CD4-positive, alpha-beta T cell (primary cell): ENCODE data around the gene CISTR. TPM values are rescaled to one million over a fixed set of nuclear protein-coding genes. Genes with fewer than 3 reads are reported as not detected.

ENCODE experiments used
- ATAC-seq: fragments of 200-7000 bp; cut with Tn5 transposase; one replicate; pipeline ENCODE4 v1.10.0; 2022; ENCODE audit warnings: mild to moderate bottlenecking; ENCODE audit not compliant: poor library complexity
- CTCF ChIA-PET: fragments of 350-600 bp; sonication (Branson Sonifier 250); formaldehyde crosslinking; loops from one replicate; lab custom pipeline; 2021; ENCODE audit warnings: antibody characterized with exemption, inconsistent platforms; lab: Charles Lee
- POLR2A ChIA-PET: fragments of 350-600 bp; sonication (Branson Sonifier 250); formaldehyde crosslinking; loops from one replicate; lab custom pipeline; 2021; ENCODE audit warnings: antibody characterized with exemption, inconsistent platforms; lab: Charles Lee
- DNase-seq, 14 experiments: peaks; one replicate each; pipeline ENCODE4 v3.0.0-alpha.2; 2013 to 2020; ENCODE audit warnings: mixed read lengths in 2 of 14
- H3K27ac ChIP-seq, 2 donors: one replicate each; pipeline versions ENCODE4 v1.5.1 to v1.7.0; 2013; ENCODE audit warnings: low read length in 2 of 2, low read depth in 1 of 2, mild to moderate bottlenecking in 1 of 2
- H3K27me3 ChIP-seq, 2 experiments: 1 replicate in 1 of 2; 2 replicates in 1 of 2; pipeline versions ENCODE4 v1.6.1 to v1.7.0; 2013; ENCODE audit warnings: low read length in 2 of 2, control low read depth in 1 of 2, mild to moderate bottlenecking in 1 of 2, moderate library complexity in 1 of 2; ENCODE audit not compliant: insufficient read depth in 2 of 2, control insufficient read depth in 1 of 2
- H3K36me3 ChIP-seq: one replicate; pipeline ENCODE4 v1.6.1; 2013; ENCODE audit warnings: low read length, control low read depth; ENCODE audit not compliant: insufficient read depth
- H3K4me1 ChIP-seq: one replicate; pipeline ENCODE4 v1.6.1; 2013; ENCODE audit warnings: low read length, control low read depth; ENCODE audit not compliant: insufficient read depth
- H3K4me3 ChIP-seq: one replicate; pipeline ENCODE4 v1.5.1; 2013; ENCODE audit warnings: mild to moderate bottlenecking, low read length, moderate library complexity
- H3K9me3 ChIP-seq, 2 experiments: 1 replicate in 1 of 2; 2 replicates in 1 of 2; pipeline versions ENCODE4 v1.6.1 to v1.7.0; 2013; ENCODE audit warnings: low read length in 2 of 2, mild to moderate bottlenecking in 2 of 2, control low read depth in 1 of 2, moderate library complexity in 1 of 2; ENCODE audit not compliant: control insufficient read depth in 1 of 2, insufficient read depth in 1 of 2
- H3K27ac Mint-ChIP-seq: one replicate; pipeline ENCODE4 v1.8.0; 2020; ENCODE audit warnings: mixed read lengths
- H3K27me3 Mint-ChIP-seq: one replicate; pipeline ENCODE4 v1.8.0; 2021; ENCODE audit warnings: mixed read lengths
- H3K36me3 Mint-ChIP-seq: one replicate; pipeline ENCODE4 v1.8.0; 2021; ENCODE audit warnings: low read depth, mixed read lengths
- H3K4me1 Mint-ChIP-seq: one replicate; pipeline ENCODE4 v1.8.0; 2021; ENCODE audit warnings: low read depth, mixed read lengths
- H3K4me3 Mint-ChIP-seq: one replicate; pipeline ENCODE4 v1.8.0; 2020; ENCODE audit warnings: mild to moderate bottlenecking, mixed read lengths
- H3K9me3 Mint-ChIP-seq: one replicate; pipeline ENCODE4 v1.8.0; 2020; ENCODE audit warnings: mixed read lengths
- intact Hi-C, 2 experiments: fragments of 100-400 bp; cut with DNase I in 1 of 2; cut with micrococcal nuclease in 1 of 2; formaldehyde crosslinking; loops; one replicate each; pipeline versions ENCODE4 v1.15.1 to v1.9.0; 2023 to 2025; cut with DNase I, micrococcal nuclease
- total RNA-seq, 174 experiments: library from RNA in 2 of 174; stranded (reverse) in 2 of 174; gene quantifications; one replicate each; pipeline ENCODE4 v1.2.3 and lab custom pipeline; 2021 to 2026
- TF ChIP-seq, protein P1 (sequence below): fragments of 200-600 bp; IDR thresholded peaks from one replicate; pipeline ENCODE4 v1.8.0; 2022; ENCODE audit warnings: antibody characterized with exemption, mild to moderate bottlenecking

CISTR gene
- total RNA-seq, 2 experiments from 2014 or later: not detected

DNA sequence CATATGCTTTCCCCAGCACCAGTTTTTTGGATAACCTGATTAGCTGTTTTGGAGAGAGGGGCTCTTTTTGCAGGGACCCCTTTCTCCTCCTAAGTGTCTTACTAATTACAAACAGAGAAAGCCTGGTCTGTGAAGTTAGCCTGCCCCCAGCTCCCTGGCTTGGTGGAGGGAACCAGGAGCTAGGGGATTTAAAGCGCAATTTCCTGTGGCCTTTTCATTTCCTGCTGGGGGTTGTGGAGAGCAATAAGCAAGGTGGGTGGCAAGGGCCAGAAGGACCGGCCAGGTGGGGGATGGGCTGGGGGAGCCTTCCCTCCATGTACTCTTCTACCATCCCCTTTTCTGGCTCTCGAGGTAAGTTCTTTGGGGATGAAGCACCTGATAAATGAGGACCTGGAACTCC is 4.1 kb upstream of the CISTR start:
- DNase-seq (no peak), ATAC-seq (no peak)
- peaks cover 27% of the 10 kb centered on the region for H3K4me1 ChIP-seq
- Mint-ChIP-seq H3K9me3 (no peaks in the 10 kb centered on the region), H3K4me3 (no peak overlapping the region), H3K27ac (no peak overlapping the region), H3K27me3 (peaks cover 35% of the 10 kb centered on the region), H3K4me1 (peaks cover 23% of the 10 kb centered on the region), H3K36me3 (no peaks in the 10 kb centered on the region)
- peaks cover 48 to 49% of the 10 kb centered on the region in 2 experiments for H3K27me3 ChIP-seq
- TF ChIP-seq, protein P1, sequence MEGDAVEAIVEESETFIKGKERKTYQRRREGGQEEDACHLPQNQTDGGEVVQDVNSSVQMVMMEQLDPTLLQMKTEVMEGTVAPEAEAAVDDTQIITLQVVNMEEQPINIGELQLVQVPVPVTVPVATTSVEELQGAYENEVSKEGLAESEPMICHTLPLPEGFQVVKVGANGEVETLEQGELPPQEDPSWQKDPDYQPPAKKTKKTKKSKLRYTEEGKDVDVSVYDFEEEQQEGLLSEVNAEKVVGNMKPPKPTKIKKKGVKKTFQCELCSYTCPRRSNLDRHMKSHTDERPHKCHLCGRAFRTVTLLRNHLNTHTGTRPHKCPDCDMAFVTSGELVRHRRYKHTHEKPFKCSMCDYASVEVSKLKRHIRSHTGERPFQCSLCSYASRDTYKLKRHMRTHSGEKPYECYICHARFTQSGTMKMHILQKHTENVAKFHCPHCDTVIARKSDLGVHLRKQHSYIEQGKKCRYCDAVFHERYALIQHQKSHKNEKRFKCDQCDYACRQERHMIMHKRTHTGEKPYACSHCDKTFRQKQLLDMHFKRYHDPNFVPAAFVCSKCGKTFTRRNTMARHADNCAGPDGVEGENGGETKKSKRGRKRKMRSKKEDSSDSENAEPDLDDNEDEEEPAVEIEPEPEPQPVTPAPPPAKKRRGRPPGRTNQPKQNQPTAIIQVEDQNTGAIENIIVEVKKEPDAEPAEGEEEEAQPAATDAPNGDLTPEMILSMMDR: no peak
- H3K27ac ChIP-seq: no peak overlapping the region
- H3K9me3 ChIP-seq: no peaks in the 10 kb centered on the region
- POLR2A ChIA-PET: no interaction called here
- no peak overlapping the region for H3K4me3 ChIP-seq
- H3K36me3 ChIP-seq: no peaks in the 10 kb centered on the region
- intact Hi-C loops: no loop called here
- CTCF ChIA-PET: interaction anchor here (1.1 to 3.7 kb wide), 3 partner anchors 10 to 34 kb away, joined by 5 to 46 read pairs (median 10); partner anchors contain the start of gene CALCOCO1

DNA sequence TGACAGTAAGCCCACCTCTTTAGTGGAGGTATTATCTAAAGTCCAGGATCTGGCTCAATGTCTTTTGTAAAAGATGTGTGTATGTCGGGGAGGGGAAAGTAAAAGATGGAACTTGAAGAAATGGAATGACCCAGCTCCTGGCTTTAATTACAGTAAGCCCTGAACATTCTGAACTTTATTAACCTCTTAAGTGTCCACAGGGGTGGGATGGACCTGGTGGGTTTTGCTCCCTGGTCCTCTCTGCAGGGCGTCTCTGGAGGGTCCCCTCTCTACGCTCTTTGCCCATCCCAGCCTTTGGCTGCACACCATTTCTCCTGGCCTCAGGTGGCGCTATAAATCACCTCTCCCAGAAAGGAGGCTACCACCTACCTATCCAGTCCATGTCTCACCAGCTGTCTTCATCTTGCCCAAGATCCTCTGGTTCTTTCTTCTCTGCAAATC is 3.7 kb upstream of the CISTR start:
- Mint-ChIP-seq H3K36me3 (no peaks in the 10 kb centered on the region), H3K4me3 (no peak overlapping the region), H3K9me3 (no peaks in the 10 kb centered on the region), H3K4me1 (peaks cover 23% of the 10 kb centered on the region), H3K27me3 (peaks cover 31% of the 10 kb centered on the region), H3K27ac (no peak overlapping the region)
- Histone ChIP-seq H3K9me3 (no peaks in the 10 kb centered on the region), H3K27ac (no peak overlapping the region), H3K36me3 (no peaks in the 10 kb centered on the region), H3K4me1 (peaks cover 31% of the 10 kb centered on the region), H3K27me3 (peaks cover 47 to 50% of the 10 kb centered on the region in 2 experiments), H3K4me3 (no peak overlapping the region)
- no peak for ATAC-seq
- TF ChIP-seq, protein P1: no peak
- ChIA-PET CTCF (interaction anchor here (3.7 kb wide), 1 partner anchor 10 kb away, joined by 46 read pairs; no protein-coding TSS in a partner anchor), POLR2A (no interaction called here)
- no peak for DNase-seq
- intact Hi-C loops: no loop called here

DNA sequence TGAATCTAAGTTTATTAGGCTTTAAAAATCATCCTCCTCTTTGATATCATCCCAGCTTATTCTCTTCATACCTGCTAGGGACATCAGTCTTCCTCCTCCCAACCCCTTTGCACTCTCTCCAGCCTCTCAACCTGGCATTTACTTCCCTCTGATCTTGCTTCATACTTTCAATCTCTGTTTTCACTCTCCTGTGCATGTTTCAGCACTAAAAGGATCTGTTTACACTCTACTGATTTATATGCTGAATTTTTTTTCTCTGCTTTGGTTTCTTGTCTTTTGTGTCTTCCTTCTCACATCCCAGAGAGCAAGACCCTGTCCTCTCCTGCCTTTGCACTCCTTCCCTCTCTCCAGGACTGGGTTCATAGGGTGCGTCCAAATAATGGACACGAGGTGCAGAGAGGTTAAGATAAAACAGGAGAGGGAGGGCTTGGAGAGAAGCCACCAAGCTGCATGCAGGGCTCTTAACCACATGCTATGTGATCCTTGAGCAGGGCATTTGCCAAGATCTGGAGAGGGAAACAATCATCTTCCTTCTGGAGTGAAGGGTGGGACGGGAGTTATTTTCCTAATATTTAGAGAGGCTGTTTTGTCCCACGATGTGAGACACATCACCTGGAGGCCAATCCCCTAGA is 3.0 kb upstream of the CISTR start:
- POLR2A ChIA-PET: no interaction called here
- DNase-seq (no peak), ATAC-seq (no peak)
- no peak overlapping the region for H3K4me3 ChIP-seq
- TF ChIP-seq, protein P1: no peak
- H3K27ac Mint-ChIP-seq: no peak overlapping the region
- CTCF ChIA-PET: interaction anchor here (3.7 kb wide), 1 partner anchor 9 kb away, joined by 46 read pairs; no protein-coding TSS in a partner anchor
- H3K36me3 Mint-ChIP-seq: no peaks in the 10 kb centered on the region
- no peak overlapping the region for H3K27ac ChIP-seq
- no peak overlapping the region for H3K4me3 Mint-ChIP-seq
- H3K4me1 ChIP-seq: peaks cover 33% of the 10 kb centered on the region
- H3K27me3 Mint-ChIP-seq: peaks cover 25% of the 10 kb centered on the region
- intact Hi-C loops: no loop called here
- H3K9me3 Mint-ChIP-seq: no peaks in the 10 kb centered on the region
- peaks cover 23% of the 10 kb centered on the region for H3K4me1 Mint-ChIP-seq
- H3K27me3 ChIP-seq: peaks cover 44 to 46% of the 10 kb centered on the region in 2 experiments
- H3K36me3 ChIP-seq: no peaks in the 10 kb centered on the region
- H3K9me3 ChIP-seq: no peaks in the 10 kb centered on the region
